ENCODE data around the gene HLX. TPM values are rescaled to one million over a fixed set of nuclear protein-coding genes. Genes with fewer than 3 reads are reported as not detected.

HLX gene
- total and polyA plus RNA-seq, 2 of the 13 experiments (the other 11 are each of a cell fraction or from before 2014, with no cell fraction given): 0.30 to 0.35 TPM

DNA sequence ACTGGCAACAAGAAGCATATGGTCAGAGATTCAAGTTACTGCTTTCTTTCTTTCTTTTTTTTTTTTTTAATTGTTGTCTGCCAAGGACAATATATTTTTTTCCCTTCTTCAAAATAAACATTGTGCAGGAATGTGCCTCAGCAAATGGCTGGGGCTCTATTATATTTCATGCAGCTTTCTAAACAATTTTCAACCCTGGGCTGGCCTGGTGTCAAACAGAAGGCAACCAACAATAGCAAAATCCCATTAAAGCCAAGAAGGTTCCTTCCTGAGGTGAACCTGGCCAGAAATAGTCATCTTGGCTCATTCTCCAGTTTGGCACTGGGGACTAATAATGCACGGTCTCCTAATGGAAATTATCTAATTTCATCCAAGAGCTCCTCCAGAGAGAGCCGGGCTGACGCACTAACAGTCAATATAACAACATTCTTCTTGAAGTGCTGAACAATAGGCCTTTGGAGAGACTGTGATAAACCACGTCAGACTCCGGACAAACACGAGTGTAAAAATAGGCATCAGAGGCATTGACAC, 35.7 kb upstream of the HLX start:
- Histone ChIP-seq H4K20me1 (ENCODE audit: insufficient read depth, low read length) (no peaks in the 10 kb centered on the region), H2AFZ (ENCODE audit: low read length) (no peak overlapping the region), H3K9me3 (ENCODE audit: low read length) (no peaks in the 10 kb centered on the region), H3K4me2 (ENCODE audit: low read depth, low read length) (no peak overlapping the region), H3K9ac (ENCODE audit: insufficient read depth, low read depth, low read length) (no peak overlapping the region), H3K27me3 (ENCODE audit: control insufficient read depth in 1 of 2, insufficient read depth in 2 of 2, low read length in 2 of 2) (no peaks in the 10 kb centered on the region), H3K4me1 (ENCODE audit: insufficient read depth, low read length) (no peaks in the 10 kb centered on the region), H3K79me2 (ENCODE audit: insufficient read depth, low read length) (no peaks in the 10 kb centered on the region), H3K4me3 (replicated peaks in 1 of 3; ENCODE audit: insufficient read depth in 1 of 3, low read depth in 2 of 3, low read length in 3 of 3) (no peak overlapping the region), H3K36me3 (replicated peaks in 1 of 2; ENCODE audit: control insufficient read depth in 1 of 2, insufficient read depth in 2 of 2, low read length in 2 of 2) (no peaks in the 10 kb centered on the region), H3K27ac (ENCODE audit: extremely low read length, insufficient read depth, low read length) (no peak overlapping the region)
- intact Hi-C loops (cut with micrococcal nuclease; ENCODE audit: unreplicated experiment): no loop called here
- ATAC-seq: no peak
- no peak for FAIRE-seq
- DNase-seq (ENCODE audit: low spot score): no peak
- WGBS (ENCODE audit: low lambda C conversion rate): 64% methylated on average over 6 of the region's 6 CpGs
- BruUV-seq (replicated peaks): no TSS peak
- in situ Hi-C loops (cut with HindIII; ENCODE audit: extremely low pct_ligation_motif_present, low pct_unique_long_range_greater_than_20kb): no loop called here
- CTCF ChIA-PET (ENCODE audit: low intra/inter-chr PET ratio, low total read pairs): no interaction called here
- POLR2A ChIA-PET: no interaction called here
- TF ChIP-seq RFX5 (IDR thresholded peaks at IDR 0.05; ENCODE audit: low read depth, low read length): no peak
- TF ChIP-seq ZNF891 (CRISPR knock-in tag; IDR thresholded peaks at IDR 0.05): no peak
- TF ChIP-seq, protein P1, sequence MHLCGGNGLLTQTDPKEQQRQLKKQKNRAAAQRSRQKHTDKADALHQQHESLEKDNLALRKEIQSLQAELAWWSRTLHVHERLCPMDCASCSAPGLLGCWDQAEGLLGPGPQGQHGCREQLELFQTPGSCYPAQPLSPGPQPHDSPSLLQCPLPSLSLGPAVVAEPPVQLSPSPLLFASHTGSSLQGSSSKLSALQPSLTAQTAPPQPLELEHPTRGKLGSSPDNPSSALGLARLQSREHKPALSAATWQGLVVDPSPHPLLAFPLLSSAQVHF (CRISPR knock-in tag; IDR thresholded peaks at IDR 0.05): no peak
- no peak for TF ChIP-seq EED (CRISPR knock-in tag; IDR thresholded peaks at IDR 0.05)
- TF ChIP-seq, protein P2, sequence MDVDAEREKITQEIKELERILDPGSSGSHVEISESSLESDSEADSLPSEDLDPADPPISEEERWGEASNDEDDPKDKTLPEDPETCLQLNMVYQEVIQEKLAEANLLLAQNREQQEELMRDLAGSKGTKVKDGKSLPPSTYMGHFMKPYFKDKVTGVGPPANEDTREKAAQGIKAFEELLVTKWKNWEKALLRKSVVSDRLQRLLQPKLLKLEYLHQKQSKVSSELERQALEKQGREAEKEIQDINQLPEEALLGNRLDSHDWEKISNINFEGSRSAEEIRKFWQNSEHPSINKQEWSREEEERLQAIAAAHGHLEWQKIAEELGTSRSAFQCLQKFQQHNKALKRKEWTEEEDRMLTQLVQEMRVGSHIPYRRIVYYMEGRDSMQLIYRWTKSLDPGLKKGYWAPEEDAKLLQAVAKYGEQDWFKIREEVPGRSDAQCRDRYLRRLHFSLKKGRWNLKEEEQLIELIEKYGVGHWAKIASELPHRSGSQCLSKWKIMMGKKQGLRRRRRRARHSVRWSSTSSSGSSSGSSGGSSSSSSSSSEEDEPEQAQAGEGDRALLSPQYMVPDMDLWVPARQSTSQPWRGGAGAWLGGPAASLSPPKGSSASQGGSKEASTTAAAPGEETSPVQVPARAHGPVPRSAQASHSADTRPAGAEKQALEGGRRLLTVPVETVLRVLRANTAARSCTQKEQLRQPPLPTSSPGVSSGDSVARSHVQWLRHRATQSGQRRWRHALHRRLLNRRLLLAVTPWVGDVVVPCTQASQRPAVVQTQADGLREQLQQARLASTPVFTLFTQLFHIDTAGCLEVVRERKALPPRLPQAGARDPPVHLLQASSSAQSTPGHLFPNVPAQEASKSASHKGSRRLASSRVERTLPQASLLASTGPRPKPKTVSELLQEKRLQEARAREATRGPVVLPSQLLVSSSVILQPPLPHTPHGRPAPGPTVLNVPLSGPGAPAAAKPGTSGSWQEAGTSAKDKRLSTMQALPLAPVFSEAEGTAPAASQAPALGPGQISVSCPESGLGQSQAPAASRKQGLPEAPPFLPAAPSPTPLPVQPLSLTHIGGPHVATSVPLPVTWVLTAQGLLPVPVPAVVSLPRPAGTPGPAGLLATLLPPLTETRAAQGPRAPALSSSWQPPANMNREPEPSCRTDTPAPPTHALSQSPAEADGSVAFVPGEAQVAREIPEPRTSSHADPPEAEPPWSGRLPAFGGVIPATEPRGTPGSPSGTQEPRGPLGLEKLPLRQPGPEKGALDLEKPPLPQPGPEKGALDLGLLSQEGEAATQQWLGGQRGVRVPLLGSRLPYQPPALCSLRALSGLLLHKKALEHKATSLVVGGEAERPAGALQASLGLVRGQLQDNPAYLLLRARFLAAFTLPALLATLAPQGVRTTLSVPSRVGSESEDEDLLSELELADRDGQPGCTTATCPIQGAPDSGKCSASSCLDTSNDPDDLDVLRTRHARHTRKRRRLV (CRISPR knock-in tag; IDR thresholded peaks at IDR 0.05): no peak
- TF ChIP-seq, protein P3, sequence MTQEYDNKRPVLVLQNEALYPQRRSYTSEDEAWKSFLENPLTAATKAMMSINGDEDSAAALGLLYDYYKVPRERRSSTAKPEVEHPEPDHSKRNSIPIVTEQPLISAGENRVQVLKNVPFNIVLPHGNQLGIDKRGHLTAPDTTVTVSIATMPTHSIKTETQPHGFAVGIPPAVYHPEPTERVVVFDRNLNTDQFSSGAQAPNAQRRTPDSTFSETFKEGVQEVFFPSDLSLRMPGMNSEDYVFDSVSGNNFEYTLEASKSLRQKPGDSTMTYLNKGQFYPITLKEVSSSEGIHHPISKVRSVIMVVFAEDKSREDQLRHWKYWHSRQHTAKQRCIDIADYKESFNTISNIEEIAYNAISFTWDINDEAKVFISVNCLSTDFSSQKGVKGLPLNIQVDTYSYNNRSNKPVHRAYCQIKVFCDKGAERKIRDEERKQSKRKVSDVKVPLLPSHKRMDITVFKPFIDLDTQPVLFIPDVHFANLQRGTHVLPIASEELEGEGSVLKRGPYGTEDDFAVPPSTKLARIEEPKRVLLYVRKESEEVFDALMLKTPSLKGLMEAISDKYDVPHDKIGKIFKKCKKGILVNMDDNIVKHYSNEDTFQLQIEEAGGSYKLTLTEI (CRISPR knock-in tag; conservative IDR thresholded peaks at IDR 0.05): no peak
- TF ChIP-seq ZNF431 (CRISPR knock-in tag; IDR thresholded peaks at IDR 0.05; ENCODE audit: borderline replicate concordance, low read depth): no peak
- TF ChIP-seq PTBP1 (IDR thresholded peaks at IDR 0.05; ENCODE audit: low read depth, low read length, poor library complexity, severe bottlenecking): no peak
- no peak for TF ChIP-seq ZNF703 (CRISPR knock-in tag; IDR thresholded peaks at IDR 0.05; ENCODE audit: borderline replicate concordance)
- TF ChIP-seq ZNF615 (CRISPR knock-in tag; IDR thresholded peaks at IDR 0.05; ENCODE audit: borderline replicate concordance): no peak
- TF ChIP-seq SMAD1 (CRISPR knock-in tag; IDR thresholded peaks at IDR 0.05; ENCODE audit: borderline replicate concordance, low read depth): no peak
- TF ChIP-seq, protein P4, sequence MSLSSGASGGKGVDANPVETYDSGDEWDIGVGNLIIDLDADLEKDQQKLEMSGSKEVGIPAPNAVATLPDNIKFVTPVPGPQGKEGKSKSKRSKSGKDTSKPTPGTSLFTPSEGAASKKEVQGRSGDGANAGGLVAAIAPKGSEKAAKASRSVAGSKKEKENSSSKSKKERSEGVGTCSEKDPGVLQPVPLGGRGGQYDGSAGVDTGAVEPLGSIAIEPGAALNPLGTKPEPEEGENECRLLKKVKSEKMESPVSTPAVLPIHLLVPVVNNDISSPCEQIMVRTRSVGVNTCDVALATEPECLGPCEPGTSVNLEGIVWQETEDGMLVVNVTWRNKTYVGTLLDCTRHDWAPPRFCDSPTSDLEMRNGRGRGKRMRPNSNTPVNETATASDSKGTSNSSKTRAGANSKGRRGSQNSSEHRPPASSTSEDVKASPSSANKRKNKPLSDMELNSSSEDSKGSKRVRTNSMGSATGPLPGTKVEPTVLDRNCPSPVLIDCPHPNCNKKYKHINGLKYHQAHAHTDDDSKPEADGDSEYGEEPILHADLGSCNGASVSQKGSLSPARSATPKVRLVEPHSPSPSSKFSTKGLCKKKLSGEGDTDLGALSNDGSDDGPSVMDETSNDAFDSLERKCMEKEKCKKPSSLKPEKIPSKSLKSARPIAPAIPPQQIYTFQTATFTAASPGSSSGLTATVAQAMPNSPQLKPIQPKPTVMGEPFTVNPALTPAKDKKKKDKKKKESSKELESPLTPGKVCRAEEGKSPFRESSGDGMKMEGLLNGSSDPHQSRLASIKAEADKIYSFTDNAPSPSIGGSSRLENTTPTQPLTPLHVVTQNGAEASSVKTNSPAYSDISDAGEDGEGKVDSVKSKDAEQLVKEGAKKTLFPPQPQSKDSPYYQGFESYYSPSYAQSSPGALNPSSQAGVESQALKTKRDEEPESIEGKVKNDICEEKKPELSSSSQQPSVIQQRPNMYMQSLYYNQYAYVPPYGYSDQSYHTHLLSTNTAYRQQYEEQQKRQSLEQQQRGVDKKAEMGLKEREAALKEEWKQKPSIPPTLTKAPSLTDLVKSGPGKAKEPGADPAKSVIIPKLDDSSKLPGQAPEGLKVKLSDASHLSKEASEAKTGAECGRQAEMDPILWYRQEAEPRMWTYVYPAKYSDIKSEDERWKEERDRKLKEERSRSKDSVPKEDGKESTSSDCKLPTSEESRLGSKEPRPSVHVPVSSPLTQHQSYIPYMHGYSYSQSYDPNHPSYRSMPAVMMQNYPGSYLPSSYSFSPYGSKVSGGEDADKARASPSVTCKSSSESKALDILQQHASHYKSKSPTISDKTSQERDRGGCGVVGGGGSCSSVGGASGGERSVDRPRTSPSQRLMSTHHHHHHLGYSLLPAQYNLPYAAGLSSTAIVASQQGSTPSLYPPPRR (CRISPR knock-in tag; IDR thresholded peaks at IDR 0.05; ENCODE audit: borderline replicate concordance): no peak

Measured in HepG2 (cell line).